RPMI7951 (cell line): ENCODE results near the gene SUSD1. TPM values are rescaled to one million over a fixed set of nuclear protein-coding genes. Genes with fewer than 3 reads are reported as not detected.
A peak's percentile ranks its signal among the peaks of the same experiment; 100 is the strongest.

ENCODE experiments used
- DNase-seq: peaks from one replicate; pipeline ENCODE4 v3.0.0-alpha.2; 2012; ENCODE audit warnings: low read depth
- total RNA-seq: library from RNA; depleted of rRNA; stranded (reverse); fragments of >200 nt; shearing (Covaris generic); gene quantifications from 2 replicates; pipeline ENCODE4 v1.2.3, GENCODE V29; 2014

The SUSD1 gene
- total RNA-seq, 1 experiment from 2014 or later: 3.4 TPM

DNA sequence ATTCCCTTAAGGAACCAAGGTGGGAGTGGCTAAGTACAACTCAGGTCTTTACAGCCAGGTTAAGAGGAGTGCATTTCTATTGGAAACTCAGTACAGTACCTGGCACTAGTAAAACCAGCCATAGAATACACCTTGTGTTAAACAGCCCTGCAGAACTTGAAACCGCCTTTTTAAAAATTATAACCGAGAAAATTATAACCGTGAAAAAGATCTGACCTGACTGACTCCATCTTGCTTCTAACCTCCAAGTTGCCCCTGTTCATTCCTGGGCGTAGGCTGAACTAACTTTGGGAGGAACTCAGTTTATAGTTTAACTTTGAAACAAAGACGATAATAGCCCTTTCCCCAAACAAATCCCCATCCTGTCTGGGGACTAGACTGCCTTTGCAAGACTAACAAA is 132.3 kb downstream of the SUSD1 start:
- no peak for DNase-seq

- DNase-seq: no peak
Observed at GRCh38 chr9:112042244-112042638, 132.9 kb downstream of the SUSD1 start.

GRCh38 chr9:112041536-112042243 is 133.4 kb downstream of the SUSD1 start:
- DNase-seq: peak; percentile 99

DNA sequence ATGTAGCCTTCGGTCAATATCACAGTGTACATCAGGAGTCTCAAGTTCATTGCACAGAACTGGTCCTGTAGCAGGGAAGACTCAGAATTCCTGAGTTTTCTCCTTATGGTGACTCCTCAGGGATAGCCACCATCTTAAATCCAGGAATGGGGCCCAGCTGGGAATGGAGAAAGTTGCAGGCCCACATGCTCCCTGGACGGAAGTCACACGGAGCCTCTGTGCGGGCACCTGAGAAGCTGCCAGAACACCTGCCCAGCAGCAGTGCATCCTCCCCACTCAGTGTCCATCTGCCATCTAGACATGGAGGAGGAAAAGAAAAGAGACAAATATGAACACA is 133.9 kb downstream of the SUSD1 start:
- no peak for DNase-seq

DNA sequence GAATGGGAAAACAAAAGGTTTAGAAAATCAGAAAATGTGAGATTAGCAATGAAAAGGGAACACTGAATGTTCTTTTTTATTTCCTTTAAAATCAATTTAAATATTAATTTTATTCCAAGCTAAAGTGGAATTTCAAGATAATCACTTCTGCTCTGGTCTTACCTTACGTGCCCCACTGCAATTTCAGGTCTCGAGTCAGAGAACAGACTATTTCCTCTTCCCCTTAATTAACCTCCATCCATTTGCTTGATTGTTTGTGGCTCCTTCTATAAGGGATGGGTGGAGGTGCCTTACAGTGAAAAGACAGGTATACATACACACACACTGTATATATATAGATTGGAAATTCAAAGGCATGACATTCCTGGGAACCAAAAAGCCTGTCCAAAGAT is 137.1 kb downstream of the SUSD1 start:
- no peak for DNase-seq

DNA sequence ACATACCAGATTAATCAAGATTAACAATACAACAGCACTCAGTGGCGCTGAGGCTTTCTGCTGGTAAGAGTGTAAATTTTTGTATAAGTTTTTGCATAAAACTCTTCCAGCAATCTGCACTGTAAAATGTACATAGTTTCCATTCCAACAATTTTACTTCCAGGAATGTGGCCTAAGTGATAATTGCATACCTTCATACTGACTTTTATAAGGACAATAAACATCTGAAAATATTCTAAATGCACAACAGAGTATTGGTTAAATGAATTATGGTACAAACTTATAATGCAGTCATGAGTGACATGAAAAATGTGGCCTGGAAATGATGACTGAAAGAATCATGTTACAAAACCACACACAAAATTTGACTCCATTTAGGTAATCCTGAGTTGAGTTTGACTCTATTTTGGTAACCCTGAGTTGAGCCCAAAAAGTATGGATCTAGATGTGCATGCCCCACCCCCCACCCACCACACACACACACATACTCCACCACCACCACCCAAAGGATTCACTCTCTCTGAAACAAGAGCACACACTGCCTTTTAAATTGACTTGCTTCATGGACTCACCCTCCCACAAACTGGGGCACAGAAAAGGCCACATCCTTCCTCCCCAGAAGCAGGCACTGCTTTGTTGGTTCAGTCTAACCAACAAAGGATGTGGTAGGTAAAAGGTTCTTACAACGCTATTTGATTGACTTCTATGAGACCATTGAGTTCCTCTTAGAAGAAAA is 137.6 kb downstream of the SUSD1 start:
- peak; percentile 48 for DNase-seq

DNA sequence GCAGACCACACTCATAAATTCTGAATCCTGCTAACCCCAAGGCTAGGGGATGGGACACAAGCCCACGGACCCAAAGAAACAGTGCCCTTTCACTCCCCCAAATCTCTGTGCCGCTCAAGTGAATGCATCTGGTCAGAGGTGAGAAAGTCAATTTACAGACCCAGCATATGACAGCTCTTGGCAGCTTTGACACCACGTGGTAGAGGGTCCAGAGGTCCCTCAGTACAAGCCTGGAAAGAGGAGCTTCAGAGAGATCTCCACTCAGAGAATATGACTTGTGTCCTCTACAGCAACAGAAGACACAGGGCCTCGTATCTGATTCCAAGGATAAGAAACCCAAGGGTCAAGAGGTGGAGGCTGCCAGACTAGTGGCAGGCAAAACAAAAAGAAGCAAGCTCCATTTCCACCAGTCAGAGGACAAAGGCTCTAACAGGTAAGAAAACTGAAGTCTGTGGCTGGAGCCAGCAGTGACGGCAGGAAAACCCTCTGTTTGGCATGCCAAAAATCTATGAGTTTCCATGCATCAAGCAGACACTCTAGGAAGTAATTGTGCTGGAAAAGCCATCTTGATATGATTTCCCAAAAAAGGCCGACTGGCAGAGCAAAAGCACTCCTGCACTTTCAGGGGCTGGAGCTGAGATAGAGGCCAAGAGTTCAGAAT is 139.8 kb downstream of the SUSD1 start:
- DNase-seq: no peak

- no peak for DNase-seq
Observed at GRCh38 chr9:112034216-112034611, 140.9 kb downstream of the SUSD1 start.

DNA sequence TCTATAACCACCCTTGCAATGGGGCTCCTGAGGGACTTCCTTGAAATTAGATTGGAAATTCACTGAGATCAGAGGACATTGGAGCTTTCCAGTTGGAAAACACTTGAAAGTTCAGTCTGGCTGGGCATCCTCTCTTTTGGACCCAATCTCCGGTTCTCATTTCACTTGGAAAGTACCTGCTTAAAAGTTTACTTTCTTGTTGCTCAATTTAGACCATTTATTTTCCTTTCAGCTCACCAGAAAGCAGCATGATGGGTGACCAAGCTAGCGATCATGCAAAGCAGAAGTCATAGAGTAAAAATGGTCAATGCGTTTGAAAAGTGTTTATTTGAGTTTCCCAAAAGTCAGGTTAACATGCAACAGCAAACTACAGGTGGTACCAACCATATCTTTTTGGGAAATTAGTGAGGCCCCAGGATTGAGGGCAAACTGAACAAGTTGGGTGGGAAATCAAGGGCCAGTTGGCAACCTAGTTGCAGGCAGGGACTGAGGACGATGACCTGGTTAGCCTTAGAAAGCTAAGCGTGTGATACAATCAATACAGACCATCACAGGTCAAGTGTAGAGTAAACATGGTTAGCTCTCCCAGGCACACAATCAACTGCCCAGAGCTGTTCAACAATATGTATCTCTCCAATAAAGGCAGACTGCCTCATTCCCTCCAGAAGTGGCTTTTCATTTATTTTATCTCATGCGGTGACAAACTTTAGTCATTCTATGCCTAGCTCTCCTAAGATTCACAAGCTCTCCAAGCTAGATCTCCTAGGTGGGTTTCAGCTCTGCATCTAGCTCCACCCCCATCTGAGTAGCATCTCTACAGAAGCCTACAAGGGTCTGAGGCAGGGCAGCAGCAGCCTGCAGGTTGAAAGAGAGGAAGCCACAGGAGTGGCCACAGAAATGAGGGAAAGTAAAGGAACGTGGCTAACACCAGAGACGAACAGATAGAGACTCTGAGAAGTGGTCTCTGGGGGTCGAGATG is 141.6 kb downstream of the SUSD1 start:
- no peak for DNase-seq

- no peak for DNase-seq
Observed at GRCh38 chr9:112032743-112033142, 142.4 kb downstream of the SUSD1 start.

DNA sequence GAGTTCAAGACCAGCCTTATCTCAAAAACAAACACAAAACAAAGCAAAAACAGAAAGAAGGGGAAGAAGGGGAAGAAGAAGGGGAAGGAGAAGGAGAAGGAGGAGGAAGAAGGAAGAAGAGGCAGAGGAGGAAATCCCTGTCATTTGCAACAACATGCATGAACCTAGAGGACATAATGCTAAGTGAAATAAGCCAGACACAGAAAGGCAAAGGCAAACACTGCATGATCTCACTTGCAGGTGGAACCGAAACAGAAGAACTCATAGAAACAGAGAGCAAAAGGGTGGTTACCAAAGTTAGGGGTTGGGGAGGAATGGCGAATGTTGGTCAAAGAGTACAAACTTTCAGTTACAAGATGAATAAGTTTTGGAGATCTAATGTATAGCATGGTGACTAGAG is 143.1 kb downstream of the SUSD1 start:
- DNase-seq: no peak

- no peak for DNase-seq
Observed at GRCh38 chr9:112031400-112031799, 143.7 kb downstream of the SUSD1 start.

- peak; percentile 51 for DNase-seq
Observed at GRCh38 chr9:112029921-112030444, 145.1 kb downstream of the SUSD1 start.

DNA sequence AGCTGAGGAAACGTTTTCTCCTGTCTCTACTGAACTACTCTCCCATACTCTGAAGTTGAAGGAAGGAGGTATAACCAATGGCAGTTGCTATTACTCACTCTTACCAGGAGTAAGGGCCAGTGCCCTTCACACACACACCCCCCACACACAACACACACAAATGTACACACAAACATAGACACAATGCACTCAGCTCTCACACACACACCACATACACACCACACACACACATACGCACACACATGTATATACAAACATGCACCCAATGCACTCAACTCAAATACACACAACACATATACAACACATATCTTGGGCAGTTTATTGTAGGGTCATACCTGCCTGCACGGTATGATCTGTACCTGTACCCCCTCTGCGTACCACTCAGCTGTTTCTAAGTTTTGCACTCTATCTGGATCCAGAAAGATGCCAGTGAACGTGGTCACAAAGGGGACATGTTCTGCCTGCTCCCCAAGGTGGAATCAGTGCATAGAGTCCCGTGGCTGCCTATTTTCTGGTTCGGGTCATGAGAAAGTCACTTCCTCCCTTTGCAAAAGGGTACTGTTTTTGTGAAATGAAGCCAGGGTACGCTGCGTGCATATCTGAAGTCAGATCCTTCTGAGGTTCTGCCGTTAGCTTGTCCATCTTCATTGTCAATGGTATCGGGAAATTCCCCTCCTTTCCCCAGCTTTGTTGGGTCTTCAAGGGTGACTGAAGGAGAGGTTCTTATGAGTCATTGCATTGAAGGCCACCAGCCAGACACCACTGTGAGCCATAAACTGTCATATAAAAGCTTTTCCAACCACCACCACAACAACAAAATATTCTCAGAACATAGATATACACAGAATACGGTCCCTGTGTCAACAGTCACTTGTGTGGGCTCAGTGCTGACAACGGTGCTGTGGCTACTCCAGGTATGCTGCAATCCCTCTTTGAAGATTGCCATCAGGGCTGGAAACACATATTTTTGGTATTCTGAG is 146.6 kb downstream of the SUSD1 start:
- DNase-seq: peak; percentile 63

DNA sequence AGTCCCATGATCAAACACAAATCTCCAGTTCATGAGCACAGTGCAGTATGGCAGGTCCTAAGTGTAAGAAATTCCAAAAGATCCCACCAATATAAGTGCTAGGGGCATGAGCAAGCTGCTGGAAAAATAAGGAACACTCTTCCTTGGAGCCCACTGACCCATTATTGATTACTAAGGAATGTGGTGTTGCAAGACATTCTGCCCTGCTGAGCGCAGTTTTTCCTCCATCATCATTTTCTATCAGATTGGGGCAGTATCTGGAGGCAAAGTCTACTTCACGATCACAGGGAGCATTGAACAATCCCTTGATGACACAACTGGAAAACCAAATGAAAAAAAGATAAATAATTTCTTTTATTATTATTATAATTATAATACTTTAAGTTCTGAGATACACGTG is 149.2 kb downstream of the SUSD1 start:
- no peak for DNase-seq

DNA sequence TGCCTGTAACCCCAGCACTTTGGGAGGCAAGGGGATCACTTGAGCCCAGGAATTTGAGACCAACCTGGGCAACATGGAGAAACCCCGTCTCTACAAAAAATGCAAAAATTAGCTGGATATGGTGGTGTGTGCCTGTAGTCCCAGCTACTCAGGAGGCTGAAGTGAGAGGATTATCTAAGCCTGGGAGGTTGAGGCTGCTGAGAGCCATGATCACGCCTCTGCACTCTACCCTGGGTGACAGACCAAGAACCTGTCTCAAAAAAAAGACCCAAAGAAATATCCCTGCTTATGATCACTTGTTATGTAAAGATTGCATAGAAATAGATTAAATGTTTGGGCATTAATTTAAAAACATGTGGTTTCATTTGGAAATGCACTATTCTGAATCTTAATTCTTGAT is 153.4 kb downstream of the SUSD1 start:
- no peak for DNase-seq

GRCh38 chr9:112020680-112021596 is 154.2 kb downstream of the SUSD1 start:
- peak; percentile 44 for DNase-seq

GRCh38 chr9:112017878-112018277 is 157.2 kb downstream of the SUSD1 start:
- no peak for DNase-seq

GRCh38 chr9:112015736-112016135 is 159.4 kb downstream of the SUSD1 start:
- no peak for DNase-seq
